CD4-positive, alpha-beta T cell treated with Interleukin-15 for 1 hour (primary cell): ENCODE results near the gene HMCN2.

ENCODE experiments used
- DNase-seq: peaks from one replicate; pipeline ENCODE4 v3.0.0-alpha.2; 2020

The HMCN2 gene

GRCh38 chr9:130294664-130295063 is 29.1 kb downstream of the HMCN2 start:
- no peak for DNase-seq

GRCh38 chr9:130295431-130295830 is 29.9 kb downstream of the HMCN2 start:
- no peak for DNase-seq

- DNase-seq, result no peak
These were observed 30.6 kb downstream of the HMCN2 start for GRCh38 chr9:130295945-130296782.

GRCh38 chr9:130296783-130297055 is 31.2 kb downstream of the HMCN2 start:
- DNase-seq, result no peak

GRCh38 chr9:130297371-130297770 is 31.8 kb downstream of the HMCN2 start:
- DNase-seq, result no peak

- DNase-seq, result no peak
These were observed 33.2 kb downstream of the HMCN2 start for GRCh38 chr9:130298662-130299279.

GRCh38 chr9:130299785-130300615 is 34.4 kb downstream of the HMCN2 start:
- no peak for DNase-seq

GRCh38 chr9:130300739-130301138 is 35.2 kb downstream of the HMCN2 start:
- no peak for DNase-seq

- DNase-seq, result no peak
These were observed 36.1 kb downstream of the HMCN2 start for GRCh38 chr9:130301483-130302286.

- DNase-seq, result no peak
These were observed 37.4 kb downstream of the HMCN2 start for GRCh38 chr9:130302785-130303612.

GRCh38 chr9:130303613-130304055 is 38.1 kb downstream of the HMCN2 start:
- no peak for DNase-seq

- no peak for DNase-seq
These were observed 38.6 kb downstream of the HMCN2 start for GRCh38 chr9:130304116-130304515.

GRCh38 chr9:130304643-130305042 is 39.1 kb downstream of the HMCN2 start:
- DNase-seq, result no peak

- DNase-seq, result no peak
These were observed 39.8 kb downstream of the HMCN2 start for GRCh38 chr9:130305381-130305780.

- no peak for DNase-seq
These were observed 41.5 kb downstream of the HMCN2 start for GRCh38 chr9:130306823-130307666.

GRCh38 chr9:130307667-130307943 is 42.0 kb downstream of the HMCN2 start:
- no peak for DNase-seq

GRCh38 chr9:130308081-130308571 is 42.6 kb downstream of the HMCN2 start:
- DNase-seq, result no peak

- DNase-seq, result no peak
These were observed 44.3 kb downstream of the HMCN2 start for GRCh38 chr9:130309689-130310455.

- DNase-seq, result no peak
These were observed 44.9 kb downstream of the HMCN2 start for GRCh38 chr9:130310456-130310855.

- no peak for DNase-seq
These were observed 45.4 kb downstream of the HMCN2 start for GRCh38 chr9:130311003-130311402.
